Measurements from ENCODE around the gene PROX1.
A peak's percentile ranks its signal among the peaks of the same experiment; 100 is the strongest.

GRCh38 chr1:214086945-214087344 lies 99.2 kb downstream of the PROX1 start:
- TF ChIP-seq SIN3A (IDR thresholded peaks at IDR 0.05; ENCODE audit: borderline replicate concordance in 2 of 2, control insufficient read depth in 1 of 2, low read depth in 2 of 2, low read length in 2 of 2) = no peak
- TF ChIP-seq ZNF232 (CRISPR knock-in tag; IDR thresholded peaks at IDR 0.05) = no peak
- no peak for TF ChIP-seq NR3C1 (CRISPR knock-in tag; IDR thresholded peaks at IDR 0.05)
- TF ChIP-seq, protein P1, sequence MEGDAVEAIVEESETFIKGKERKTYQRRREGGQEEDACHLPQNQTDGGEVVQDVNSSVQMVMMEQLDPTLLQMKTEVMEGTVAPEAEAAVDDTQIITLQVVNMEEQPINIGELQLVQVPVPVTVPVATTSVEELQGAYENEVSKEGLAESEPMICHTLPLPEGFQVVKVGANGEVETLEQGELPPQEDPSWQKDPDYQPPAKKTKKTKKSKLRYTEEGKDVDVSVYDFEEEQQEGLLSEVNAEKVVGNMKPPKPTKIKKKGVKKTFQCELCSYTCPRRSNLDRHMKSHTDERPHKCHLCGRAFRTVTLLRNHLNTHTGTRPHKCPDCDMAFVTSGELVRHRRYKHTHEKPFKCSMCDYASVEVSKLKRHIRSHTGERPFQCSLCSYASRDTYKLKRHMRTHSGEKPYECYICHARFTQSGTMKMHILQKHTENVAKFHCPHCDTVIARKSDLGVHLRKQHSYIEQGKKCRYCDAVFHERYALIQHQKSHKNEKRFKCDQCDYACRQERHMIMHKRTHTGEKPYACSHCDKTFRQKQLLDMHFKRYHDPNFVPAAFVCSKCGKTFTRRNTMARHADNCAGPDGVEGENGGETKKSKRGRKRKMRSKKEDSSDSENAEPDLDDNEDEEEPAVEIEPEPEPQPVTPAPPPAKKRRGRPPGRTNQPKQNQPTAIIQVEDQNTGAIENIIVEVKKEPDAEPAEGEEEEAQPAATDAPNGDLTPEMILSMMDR (IDR thresholded peaks at IDR 0.05 in 2 of 3, conservative IDR thresholded peaks at IDR 0.05 in 1 of 3; ENCODE audit: insufficient read depth in 2 of 3, low read depth in 1 of 3, low read length in 3 of 3) = peak in 2 of 3 experiments; percentile 16 to 17; a peak in 1 of 6 replicates

All from K562 (cell line).